Spleen (tissue), 3 donors: ENCODE measurements around the gene CMYA5.

ENCODE experiments used
- POLR2A ChIP-seq, 3 donors: fragments of 450-650 bp; IDR thresholded peaks; one replicate each; pipeline ENCODE4 v1.5.1; 2017; ENCODE audit warnings: antibody characterized with exemption in 3 of 3, mild to moderate bottlenecking in 1 of 3
- POLR2AphosphoS5 ChIP-seq, 3 donors: sonication (generic); formaldehyde crosslinking; IDR thresholded peaks; one replicate each; pipeline ENCODE4 v1.5.1; 2017; ENCODE audit warnings: antibody characterized with exemption in 3 of 3

- TF ChIP-seq POLR2A (IDR thresholded peaks at IDR 0.05) (no peak), POLR2AphosphoS5 (IDR thresholded peaks at IDR 0.05) (no peak)
Observed at GRCh38 chr5:79847561-79847960, 157.9 kb downstream of the CMYA5 start.
